PC-3 (cell line): Measurements from ENCODE around the gene RTP3. TPM values are rescaled to one million over a fixed set of nuclear protein-coding genes. Genes with fewer than 3 reads are reported as not detected.

Source experiments
- ATAC-seq: fragments of 200-7000 bp; cut with Tn5 transposase; 2 replicates; pipeline ENCODE4 v1.9.1; 2020; ENCODE audit warnings: mild to moderate bottlenecking, moderate library complexity
- BruUV-seq: library from RNA; stranded (reverse); fragments of 400-500 nt; replicated peaks from 2 replicates; lab custom pipeline; 2021; lab: Mats Ljungman, UMichigan
- CTCF ChIA-PET: fragments of 300-600 bp; sonication (Branson Sonifier 250); formaldehyde crosslinking; loops from one replicate; lab custom pipeline; 2022; ENCODE audit warnings: antibody characterized with exemption; lab: Charles Lee
- POLR2A ChIA-PET: fragments of 300-600 bp; sonication (Branson Sonifier 250); formaldehyde crosslinking; loops from one replicate; lab custom pipeline; 2022; ENCODE audit warnings: antibody characterized with exemption; ENCODE audit not compliant: unreplicated experiment; lab: Charles Lee
- DNase-seq: peaks from one replicate; pipeline ENCODE4 v3.0.0-alpha.2; 2015
- H2AFZ ChIP-seq: fragments of 300-600 bp; sonication (generic); 2 replicates; pipeline ENCODE4 v1.6.0; 2016; ENCODE audit warnings: antibody characterized with exemption, low read length
- H3F3A ChIP-seq: fragments of 300-600 bp; sonication (generic); one replicate; pipeline ENCODE4 v1.6.0; 2017; ENCODE audit warnings: antibody characterized with exemption, low read length, control low read depth, mild to moderate bottlenecking; ENCODE audit not compliant: unreplicated experiment
- H3K27ac ChIP-seq: fragments of 300-600 bp; sonication (generic); 2 replicates; pipeline ENCODE4 v1.5.1; 2016; ENCODE audit warnings: mild to moderate bottlenecking, low read length
- H3K27me3 ChIP-seq: fragments of 300-600 bp; sonication (generic); 2 replicates; pipeline ENCODE4 v1.6.1; 2016; ENCODE audit warnings: low read length, mixed read lengths
- H3K36me3 ChIP-seq: fragments of 300-600 bp; sonication (generic); 2 replicates; pipeline ENCODE4 v1.6.1; 2016; ENCODE audit warnings: low read depth, mixed run types, low read length, mixed read lengths
- H3K4me1 ChIP-seq: fragments of 300-600 bp; sonication (generic); 2 replicates; pipeline ENCODE4 v1.5.1; 2016; ENCODE audit warnings: low read length; ENCODE audit not compliant: insufficient read depth
- H3K4me2 ChIP-seq: fragments of 300-600 bp; sonication (generic); 2 replicates; pipeline ENCODE4 v1.6.0; 2016; ENCODE audit warnings: low read length
- H3K4me3 ChIP-seq: fragments of 300-600 bp; sonication (generic); 2 replicates; pipeline ENCODE4 v1.5.1; 2016; ENCODE audit warnings: mild to moderate bottlenecking, low read length, mixed read lengths
- H3K79me2 ChIP-seq: fragments of 300-600 bp; sonication (generic); 2 replicates; pipeline ENCODE4 v1.6.1; 2017; ENCODE audit warnings: low read length, mixed read lengths
- H3K9ac ChIP-seq: fragments of 300-600 bp; sonication (generic); 2 replicates; pipeline ENCODE4 v1.6.0; 2016; ENCODE audit warnings: mild to moderate bottlenecking, low read length
- H3K9me2 ChIP-seq: fragments of 300-600 bp; sonication (generic); replicated peaks from 2 replicates; pipeline ENCODE4 v1.6.1; 2016; ENCODE audit warnings: mixed run types, low read length, mixed read lengths
- H3K9me3 ChIP-seq: fragments of 300-600 bp; sonication (generic); 2 replicates; pipeline ENCODE4 v1.6.1; 2016; ENCODE audit warnings: low read length, mixed read lengths
- H4K20me1 ChIP-seq: fragments of 300-600 bp; sonication (generic); 2 replicates; pipeline ENCODE4 v1.6.1; 2016; ENCODE audit warnings: low read length, mixed read lengths
- CTCF ChIP-seq: fragments of 300-600 bp; sonication (generic); conservative IDR thresholded peaks from 2 replicates; pipeline ENCODE4 v1.5.1; 2017; ENCODE audit warnings: antibody characterized with exemption, low read depth, mild to moderate bottlenecking, low read length
- EZH2 ChIP-seq: fragments of 300-600 bp; sonication (generic); IDR thresholded peaks from one replicate; pipeline ENCODE4 v1.6.1; 2017; ENCODE audit warnings: antibody characterized with exemption, mild to moderate bottlenecking, low read length; ENCODE audit not compliant: unreplicated experiment
- EZH2phosphoT487 ChIP-seq: fragments of 300-600 bp; sonication (generic); IDR thresholded peaks from 2 replicates; pipeline ENCODE4 v1.6.1; 2018; ENCODE audit warnings: mild to moderate bottlenecking, antibody characterized with exemption, low read length, borderline replicate concordance
- intact Hi-C: fragments of 100-400 bp; cut with micrococcal nuclease; formaldehyde crosslinking; loops from 2 replicates; pipeline ENCODE4 v1.9.0; 2023
- total RNA-seq: library from RNA; depleted of rRNA; stranded (reverse); fragments of >200 nt; gene quantifications from 2 replicates; pipeline ENCODE4 v1.2.3, GENCODE V29; 2014

RTP3 gene
- total RNA-seq, 1 experiment from 2014 or later: not detected

GRCh38 chr3:46466871-46467403 lies 30.8 kb upstream of the RTP3 start:
- Histone ChIP-seq H3K9me2 (no peaks in the 10 kb centered on the region), H3K4me2 (no peak overlapping the region), H3K79me2 (no peaks in the 10 kb centered on the region), H3K9me3 (no peaks in the 10 kb centered on the region), H3K27me3 (no peaks in the 10 kb centered on the region), H4K20me1 (no peaks in the 10 kb centered on the region), H3F3A (no peaks in the 10 kb centered on the region), H3K4me3 (no peak overlapping the region), H3K9ac (no peak overlapping the region), H3K27ac (no peak overlapping the region), H3K36me3 (no peaks in the 10 kb centered on the region), H2AFZ (no peak overlapping the region), H3K4me1 (peaks cover 6% of the 10 kb centered on the region; the same call in 1 of the 2 replicates)
- BruUV-seq: no TSS peak
- ATAC-seq (no peak), DNase-seq (no peak)
- no peak for TF ChIP-seq EZH2phosphoT487
- no peak for TF ChIP-seq EZH2
- TF ChIP-seq CTCF: no peak
- ChIA-PET CTCF (no interaction called here), POLR2A (no interaction called here)
- intact Hi-C loops: no loop called here

GRCh38 chr3:46467562-46467961 lies 30.2 kb upstream of the RTP3 start:
- peaks cover 6% of the 10 kb centered on the region; the same call in 1 of the 2 replicates for H3K4me1 ChIP-seq
- BruUV-seq: no TSS peak
- CTCF ChIA-PET: no interaction called here
- H3K9me3 ChIP-seq: no peaks in the 10 kb centered on the region
- H3K27ac ChIP-seq: no peak overlapping the region
- H3K4me3 ChIP-seq: no peak overlapping the region
- intact Hi-C loops: no loop called here
- POLR2A ChIA-PET: no interaction called here
- ATAC-seq (no peak), DNase-seq (no peak)
- H3K27me3 ChIP-seq: no peaks in the 10 kb centered on the region
- no peak for TF ChIP-seq CTCF
- TF ChIP-seq EZH2: no peak
- no peak for TF ChIP-seq EZH2phosphoT487
- H3K79me2 ChIP-seq: no peaks in the 10 kb centered on the region
- no peaks in the 10 kb centered on the region for H4K20me1 ChIP-seq
- no peaks in the 10 kb centered on the region for H3K36me3 ChIP-seq
- no peak overlapping the region for H2AFZ ChIP-seq
- H3K9ac ChIP-seq: no peak overlapping the region
- H3K9me2 ChIP-seq: no peaks in the 10 kb centered on the region
- H3F3A ChIP-seq: no peaks in the 10 kb centered on the region
- no peak overlapping the region for H3K4me2 ChIP-seq

- no peak overlapping the region for H2AFZ ChIP-seq
- CTCF ChIA-PET: no interaction called here
- no peaks in the 10 kb centered on the region for H4K20me1 ChIP-seq
- H3K27me3 ChIP-seq: no peaks in the 10 kb centered on the region
- no peaks in the 10 kb centered on the region for H3F3A ChIP-seq
- no peak for ATAC-seq
- no peaks in the 10 kb centered on the region for H3K36me3 ChIP-seq
- no peak for TF ChIP-seq EZH2
- TF ChIP-seq EZH2phosphoT487: no peak
- TF ChIP-seq CTCF: no peak
- H3K27ac ChIP-seq: no peak overlapping the region
- H3K79me2 ChIP-seq: no peaks in the 10 kb centered on the region
- H3K9ac ChIP-seq: no peak overlapping the region
- no peaks in the 10 kb centered on the region for H3K4me1 ChIP-seq
- no peak overlapping the region for H3K4me2 ChIP-seq
- no peaks in the 10 kb centered on the region for H3K9me2 ChIP-seq
- H3K4me3 ChIP-seq: no peak overlapping the region
- DNase-seq: no peak
- H3K9me3 ChIP-seq: no peaks in the 10 kb centered on the region
- intact Hi-C loops: no loop called here
- POLR2A ChIA-PET: interaction anchor here (0.6 kb wide), 1 partner anchor 82 kb away, joined by 18 read pairs; no protein-coding TSS in a partner anchor
- BruUV-seq: no TSS peak
These were observed 28.8 kb upstream of the RTP3 start for GRCh38 chr3:46468753-46469600.
